Bronchial epithelial cell (primary cell): Measurements from ENCODE around the gene ARL6IP4. TPM values are rescaled to one million over a fixed set of nuclear protein-coding genes. Genes with fewer than 3 reads are reported as not detected.

Experiments
- DNase-seq: peaks from one replicate; pipeline ENCODE4 v3.0.0-alpha.2; 2010; ENCODE audit warnings: low read depth
- FAIRE-seq: peaks from 2 replicates; lab custom pipeline; 2011; peaks lifted over from hg19 to GRCh38; lab: Jason Lieb, UNC
- H3K27me3 ChIP-seq: 2 replicates; pipeline ENCODE4 v1.5.1; 2011; ENCODE audit warnings: low read length; ENCODE audit not compliant: control insufficient read depth, insufficient read depth
- H3K36me3 ChIP-seq: 2 replicates; pipeline ENCODE4 v1.5.1; 2011; ENCODE audit warnings: low read length; ENCODE audit not compliant: control insufficient read depth, insufficient read depth
- H3K4me3 ChIP-seq: 2 replicates; pipeline ENCODE4 v1.5.1; 2011; ENCODE audit warnings: mild to moderate bottlenecking, low read depth, low read length, control low read depth
- CTCF ChIP-seq: IDR thresholded peaks from 2 replicates; pipeline ENCODE4 v1.5.1; 2011; ENCODE audit warnings: mild to moderate bottlenecking, moderate library complexity, low read length, control low read depth, inconsistent platforms; ENCODE audit not compliant: insufficient read depth, severe bottlenecking
- total RNA-seq: library from RNA; depleted of rRNA; stranded (reverse); fragments of >200 nt; gene quantifications from 2 replicates; pipeline ENCODE4 v1.2.1, GENCODE V29; 2014

ARL6IP4 gene
- total RNA-seq, 1 donor from 2014 or later: 158 TPM

GRCh38 chr12:122997343-122998250 lies 17.1 kb downstream of the ARL6IP4 start:
- DNase-seq (no peak), FAIRE-seq (no peak)
- Histone ChIP-seq H3K36me3 (peaks cover 2% of the 10 kb centered on the region), H3K27me3 (no peaks in the 10 kb centered on the region), H3K4me3 (no peak overlapping the region)
- no peak for TF ChIP-seq CTCF

- H3K27me3 ChIP-seq: no peaks in the 10 kb centered on the region
- no peak for FAIRE-seq
- DNase-seq: no peak
- no peak overlapping the region for H3K4me3 ChIP-seq
- peaks cover 2% of the 10 kb centered on the region for H3K36me3 ChIP-seq
- no peak for TF ChIP-seq CTCF
Observed at GRCh38 chr12:122998316-122998715, 17.8 kb downstream of the ARL6IP4 start.

DNA sequence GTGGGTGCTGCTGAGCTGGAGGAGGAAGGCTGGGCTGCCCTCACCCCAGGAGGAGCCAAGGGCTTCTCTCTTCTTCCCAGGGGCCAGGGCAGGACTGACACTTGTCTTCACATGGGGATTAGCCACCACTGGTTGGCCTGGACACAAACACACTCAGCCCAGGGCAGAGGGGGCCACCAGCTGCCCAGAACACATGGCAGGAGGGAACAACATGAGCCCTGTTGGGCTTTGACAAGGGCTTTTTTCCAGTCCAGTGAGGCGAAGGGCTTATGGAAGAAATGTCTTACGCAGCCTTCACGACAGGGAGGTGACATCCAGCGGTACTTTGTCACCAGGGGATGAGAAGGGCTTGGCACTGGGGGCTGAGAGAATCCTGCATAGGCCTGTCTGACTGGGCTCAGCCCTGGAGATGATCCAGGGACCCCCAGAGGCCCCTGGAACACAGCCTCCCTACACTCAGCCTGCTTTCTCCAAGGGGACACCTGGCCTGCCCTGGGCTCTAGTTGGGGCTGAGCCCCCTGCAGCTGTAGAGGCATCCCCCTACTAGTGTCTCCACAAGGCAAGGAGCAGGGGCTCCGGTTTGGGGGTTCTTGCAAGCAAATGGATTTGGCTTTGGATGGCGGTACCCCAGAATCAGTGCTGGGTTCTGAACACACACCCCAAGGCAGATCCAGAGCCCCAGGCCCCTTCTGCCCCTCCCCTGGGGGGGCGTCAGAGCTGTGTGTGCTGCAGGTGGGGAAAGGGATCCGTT lies 18.9 kb downstream of the ARL6IP4 start:
- Histone ChIP-seq H3K36me3 (peaks cover 2% of the 10 kb centered on the region), H3K27me3 (no peaks in the 10 kb centered on the region)
- no peak for FAIRE-seq

GRCh38 chr12:122999986-123000420 lies 19.5 kb downstream of the ARL6IP4 start:
- DNase-seq (no peak), FAIRE-seq (no peak)
- H3K4me3 ChIP-seq: no peak overlapping the region
- peaks cover 6% of the 10 kb centered on the region for H3K36me3 ChIP-seq
- H3K27me3 ChIP-seq: no peaks in the 10 kb centered on the region
- TF ChIP-seq CTCF: no peak

More for the DNA sequence above, 18.9 kb downstream of the ARL6IP4 start:
- no peak for DNase-seq
- no peak overlapping the region for H3K4me3 ChIP-seq
- TF ChIP-seq CTCF: no peak

DNA sequence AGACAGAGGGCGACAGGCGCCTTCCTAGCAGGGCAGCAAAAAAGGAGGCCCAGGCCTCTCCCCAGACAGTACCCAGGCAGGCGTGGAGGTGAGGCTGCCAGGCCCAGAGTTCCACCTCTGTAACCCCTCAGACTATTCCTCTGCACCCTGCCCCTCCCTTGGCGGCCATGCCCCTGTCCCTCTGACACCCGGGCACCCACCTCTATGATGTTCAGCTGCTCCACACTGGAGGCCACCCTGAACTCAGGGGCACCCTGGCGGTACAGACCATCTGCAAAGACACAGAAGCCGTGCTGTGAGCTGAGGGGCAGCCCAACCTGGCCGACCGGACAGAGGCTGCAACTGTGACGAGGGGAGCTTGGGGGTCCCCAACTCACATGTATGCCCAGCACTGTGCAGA lies 20.1 kb downstream of the ARL6IP4 start:
- no peak overlapping the region for H3K4me3 ChIP-seq
- no peak for FAIRE-seq
- H3K27me3 ChIP-seq: no peaks in the 10 kb centered on the region
- no peak for TF ChIP-seq CTCF
- peaks cover 7% of the 10 kb centered on the region for H3K36me3 ChIP-seq
- DNase-seq: no peak
